ENCODE data around the gene PSMG4. TPM values are rescaled to one million over a fixed set of nuclear protein-coding genes. Genes with fewer than 3 reads are reported as not detected.

Gene PSMG4
- total and polyA plus RNA-seq, 10 of the 15 experiments (the other 5 are each of a cell fraction or from before 2014, with no cell fraction given) = 7.1 to 62.6 (median 29.8) TPM

DNA sequence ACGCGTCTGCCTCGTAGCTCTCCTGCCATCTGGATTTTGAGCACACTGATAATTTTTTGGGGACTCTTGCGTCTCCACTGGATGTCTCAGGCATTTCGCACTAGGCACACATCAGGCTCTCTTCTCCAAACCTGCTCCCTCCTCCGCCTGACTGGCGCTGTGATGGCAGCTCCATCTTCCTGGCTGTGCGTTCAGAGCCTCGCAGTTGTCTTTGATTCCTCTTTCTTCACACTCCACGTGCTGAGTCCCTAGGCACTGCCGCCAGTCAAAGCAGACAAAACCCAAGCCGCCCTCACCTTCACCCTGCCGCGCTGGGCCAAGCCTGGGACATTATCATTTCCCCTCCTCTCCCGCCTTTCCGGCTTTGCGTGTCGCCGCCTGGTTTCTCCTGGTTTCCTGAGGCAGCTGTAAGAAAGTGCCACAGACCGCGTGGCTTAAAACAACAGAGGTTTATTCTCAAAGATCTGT is 778 bp downstream of the PSMG4 start:
- H3K4me1 ChIP-seq (ENCODE audit: control insufficient read depth, insufficient read depth, low read length) = no peaks in the 10 kb centered on the region
- no peak for DNase-seq (ENCODE audit: low read depth, low spot score)
- WGBS (ENCODE audit: insufficient coverage, insufficient replicate concordance, low lambda C conversion rate, missing lambda C conversion rate) = 2% methylated on average over 21 of the region's 21 CpGs
- peak; percentile 57 for ATAC-seq
- TF ChIP-seq, protein P1, sequence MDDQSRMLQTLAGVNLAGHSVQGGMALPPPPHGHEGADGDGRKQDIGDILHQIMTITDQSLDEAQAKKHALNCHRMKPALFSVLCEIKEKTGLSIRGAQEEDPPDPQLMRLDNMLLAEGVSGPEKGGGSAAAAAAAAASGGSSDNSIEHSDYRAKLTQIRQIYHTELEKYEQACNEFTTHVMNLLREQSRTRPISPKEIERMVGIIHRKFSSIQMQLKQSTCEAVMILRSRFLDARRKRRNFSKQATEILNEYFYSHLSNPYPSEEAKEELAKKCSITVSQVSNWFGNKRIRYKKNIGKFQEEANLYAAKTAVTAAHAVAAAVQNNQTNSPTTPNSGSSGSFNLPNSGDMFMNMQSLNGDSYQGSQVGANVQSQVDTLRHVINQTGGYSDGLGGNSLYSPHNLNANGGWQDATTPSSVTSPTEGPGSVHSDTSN (IDR thresholded peaks at IDR 0.05; ENCODE audit: insufficient replicate concordance, low read depth, low read length) = no peak
- TF ChIP-seq POLR2AphosphoS5 (IDR thresholded peaks at IDR 0.05; ENCODE audit: low read length) (no peak), YY1 (IDR thresholded peaks at IDR 0.05; ENCODE audit: low read depth, low read length) (peak; percentile 9; the same call in 1 of the 2 replicates), EED (IDR thresholded peaks at IDR 0.05; ENCODE audit: low read depth) (0 out of 2 replicates have a peak, but pooled peaks have one; percentile 17), SMARCA5 (IDR thresholded peaks at IDR 0.05) (no peak), PKNOX1 (IDR thresholded peaks at IDR 0.05) (peak; percentile 25; the same call in 1 of the 2 replicates), GATAD2B (conservative IDR thresholded peaks at IDR 0.05; ENCODE audit: low read depth) (no peak), POLR2A (IDR thresholded peaks at IDR 0.05; ENCODE audit: low read depth, low read length) (no peak), MTA2 (IDR thresholded peaks at IDR 0.05; ENCODE audit: low read depth) (no peak), MXI1 (IDR thresholded peaks at IDR 0.05; ENCODE audit: low read depth, low read length) (peak; percentile 73), HCFC1 (IDR thresholded peaks at IDR 0.05; ENCODE audit: low read length) (no peak), IKZF1 (conservative IDR thresholded peaks at IDR 0.05) (no peak), EZH2 (IDR thresholded peaks at IDR 0.05; ENCODE audit: borderline replicate concordance, control insufficient read depth, low read depth, low read length) (no peak), ZNF24 (IDR thresholded peaks at IDR 0.05) (no peak), BHLHE40 (IDR thresholded peaks at IDR 0.05; ENCODE audit: borderline replicate concordance in 1 of 2, low read depth in 2 of 2, low read length in 1 of 2) (peak in 1 of 2 experiments; percentile 43; a peak in 1 of 4 replicates)
- TF ChIP-seq, protein P2, sequence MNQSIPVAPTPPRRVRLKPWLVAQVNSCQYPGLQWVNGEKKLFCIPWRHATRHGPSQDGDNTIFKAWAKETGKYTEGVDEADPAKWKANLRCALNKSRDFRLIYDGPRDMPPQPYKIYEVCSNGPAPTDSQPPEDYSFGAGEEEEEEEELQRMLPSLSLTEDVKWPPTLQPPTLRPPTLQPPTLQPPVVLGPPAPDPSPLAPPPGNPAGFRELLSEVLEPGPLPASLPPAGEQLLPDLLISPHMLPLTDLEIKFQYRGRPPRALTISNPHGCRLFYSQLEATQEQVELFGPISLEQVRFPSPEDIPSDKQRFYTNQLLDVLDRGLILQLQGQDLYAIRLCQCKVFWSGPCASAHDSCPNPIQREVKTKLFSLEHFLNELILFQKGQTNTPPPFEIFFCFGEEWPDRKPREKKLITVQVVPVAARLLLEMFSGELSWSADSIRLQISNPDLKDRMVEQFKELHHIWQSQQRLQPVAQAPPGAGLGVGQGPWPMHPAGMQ (IDR thresholded peaks at IDR 0.05; ENCODE audit: borderline replicate concordance) = no peak
- in situ Hi-C loops (cut with MboI) = no loop called here
- ChIA-PET SMC1A (ENCODE audit: uncharacterized antibody, unreplicated experiment) (interaction anchor here (0.6 to 1.6 kb wide), 9 partner anchors 46 to 718 kb away, joined by 3 to 8 read pairs (median 3); no protein-coding TSS in a partner anchor), RAD21 (ENCODE audit: unreplicated experiment) (interaction anchor here (0.6 to 2.3 kb wide), 3 partner anchors 8 to 102 kb away, joined by 4 to 9 read pairs (median 5); partner anchors contain the start of gene TUBB2A), CTCF (interaction anchor here (0.5 to 4.4 kb wide), 5 partner anchors 10 to 262 kb away, joined by 3 to 26 read pairs (median 3); partner anchors contain the start of genes BPHL and TUBB2A), POLR2A (interaction anchor here (0.6 to 1.0 kb wide), 4 partner anchors 82 to 880 kb away, joined by 3 to 5 read pairs (median 3); a partner anchor contains a TSS)
- peaks cover 9 to 10% of the 10 kb centered on the region in 2 experiments for H3K36me3 ChIP-seq (ENCODE audit: control insufficient read depth in 2 of 2, insufficient read depth in 2 of 2, low read length in 1 of 2)
- H3K27me3 ChIP-seq (replicated peaks in 1 of 2; ENCODE audit: control insufficient read depth in 2 of 2, insufficient read depth in 2 of 2, low read length in 1 of 2) = no peaks in the 10 kb centered on the region
- H2AFZ ChIP-seq (ENCODE audit: control insufficient read depth, low read depth, low read length) = peak overlapping the region; percentile 87
- FAIRE-seq = peak; percentile 86
- intact Hi-C loops (cut with micrococcal nuclease; ENCODE audit: unreplicated experiment) = loop anchor here (2.0 kb wide), 1 partner anchor 133 kb away; no protein-coding TSS in a partner anchor
- peaks cover 50% of the 10 kb centered on the region for H3K79me2 ChIP-seq (ENCODE audit: control insufficient read depth, insufficient read depth, low read length)
- H3K4me3 ChIP-seq = peak overlapping the region; percentile 100
- peak overlapping the region; percentile 65 for H3K27ac ChIP-seq (ENCODE audit: control insufficient read depth, insufficient read depth)
- H4K20me1 ChIP-seq (ENCODE audit: control insufficient read depth, insufficient read depth) = no peaks in the 10 kb centered on the region
- H3K9ac ChIP-seq (ENCODE audit: control insufficient read depth, insufficient read depth, low read length) = peak overlapping the region; percentile 85
- no peaks in the 10 kb centered on the region; the same call in 2 of the 3 replicates for H3K9me3 ChIP-seq (replicated peaks; ENCODE audit: control insufficient read depth, insufficient read depth, low read length)
- no TSS peak for BruUV-seq (replicated peaks)
- H3K4me2 ChIP-seq (ENCODE audit: control insufficient read depth, insufficient read depth) = peak overlapping the region; percentile 90

Data from GM12878 (cell line).